CD4-positive, alpha-beta T cell (primary cell): ENCODE measurements around the gene GRIN3A. TPM values are rescaled to one million over a fixed set of nuclear protein-coding genes. Genes with fewer than 3 reads are reported as not detected.

Source experiments
- ATAC-seq: fragments of 200-7000 bp; cut with Tn5 transposase; one replicate; pipeline ENCODE4 v1.10.0; 2022; ENCODE audit warnings: mild to moderate bottlenecking; ENCODE audit not compliant: poor library complexity
- CTCF ChIA-PET: fragments of 350-600 bp; sonication (Branson Sonifier 250); formaldehyde crosslinking; loops from one replicate; lab custom pipeline; 2021; ENCODE audit warnings: antibody characterized with exemption, inconsistent platforms; lab: Charles Lee
- POLR2A ChIA-PET: fragments of 350-600 bp; sonication (Branson Sonifier 250); formaldehyde crosslinking; loops from one replicate; lab custom pipeline; 2021; ENCODE audit warnings: antibody characterized with exemption, inconsistent platforms; lab: Charles Lee
- DNase-seq, 14 experiments: peaks; one replicate each; pipeline ENCODE4 v3.0.0-alpha.2; 2013 to 2020; ENCODE audit warnings: mixed read lengths in 2 of 14
- H3K27ac ChIP-seq, 2 donors: one replicate each; pipeline versions ENCODE4 v1.5.1 to v1.7.0; 2013; ENCODE audit warnings: low read length in 2 of 2, low read depth in 1 of 2, mild to moderate bottlenecking in 1 of 2
- H3K27me3 ChIP-seq, 2 experiments: 1 replicate in 1 of 2; 2 replicates in 1 of 2; pipeline versions ENCODE4 v1.6.1 to v1.7.0; 2013; ENCODE audit warnings: low read length in 2 of 2, control low read depth in 1 of 2, mild to moderate bottlenecking in 1 of 2, moderate library complexity in 1 of 2; ENCODE audit not compliant: insufficient read depth in 2 of 2, control insufficient read depth in 1 of 2
- H3K36me3 ChIP-seq: one replicate; pipeline ENCODE4 v1.6.1; 2013; ENCODE audit warnings: low read length, control low read depth; ENCODE audit not compliant: insufficient read depth
- H3K4me1 ChIP-seq: one replicate; pipeline ENCODE4 v1.6.1; 2013; ENCODE audit warnings: low read length, control low read depth; ENCODE audit not compliant: insufficient read depth
- H3K4me3 ChIP-seq: one replicate; pipeline ENCODE4 v1.5.1; 2013; ENCODE audit warnings: mild to moderate bottlenecking, low read length, moderate library complexity
- H3K9me3 ChIP-seq, 2 experiments: 1 replicate in 1 of 2; 2 replicates in 1 of 2; pipeline versions ENCODE4 v1.6.1 to v1.7.0; 2013; ENCODE audit warnings: low read length in 2 of 2, mild to moderate bottlenecking in 2 of 2, control low read depth in 1 of 2, moderate library complexity in 1 of 2; ENCODE audit not compliant: control insufficient read depth in 1 of 2, insufficient read depth in 1 of 2
- H3K27ac Mint-ChIP-seq: one replicate; pipeline ENCODE4 v1.8.0; 2020; ENCODE audit warnings: mixed read lengths
- H3K27me3 Mint-ChIP-seq: one replicate; pipeline ENCODE4 v1.8.0; 2021; ENCODE audit warnings: mixed read lengths
- H3K36me3 Mint-ChIP-seq: one replicate; pipeline ENCODE4 v1.8.0; 2021; ENCODE audit warnings: low read depth, mixed read lengths
- H3K4me1 Mint-ChIP-seq: one replicate; pipeline ENCODE4 v1.8.0; 2021; ENCODE audit warnings: low read depth, mixed read lengths
- H3K4me3 Mint-ChIP-seq: one replicate; pipeline ENCODE4 v1.8.0; 2020; ENCODE audit warnings: mild to moderate bottlenecking, mixed read lengths
- H3K9me3 Mint-ChIP-seq: one replicate; pipeline ENCODE4 v1.8.0; 2020; ENCODE audit warnings: mixed read lengths
- intact Hi-C, 2 experiments: fragments of 100-400 bp; cut with DNase I in 1 of 2; cut with micrococcal nuclease in 1 of 2; formaldehyde crosslinking; loops; one replicate each; pipeline versions ENCODE4 v1.15.1 to v1.9.0; 2023 to 2025; cut with DNase I, micrococcal nuclease
- total RNA-seq, 174 experiments: library from RNA in 2 of 174; stranded (reverse) in 2 of 174; gene quantifications; one replicate each; pipeline ENCODE4 v1.2.3 and lab custom pipeline; 2021 to 2026
- TF ChIP-seq, protein P1 (sequence below): fragments of 200-600 bp; IDR thresholded peaks from one replicate; pipeline ENCODE4 v1.8.0; 2022; ENCODE audit warnings: antibody characterized with exemption, mild to moderate bottlenecking

The GRIN3A gene
- total RNA-seq, 2 experiments from 2014 or later = 0.03 TPM; not detected in 1

- no peaks in the 10 kb centered on the region for H3K9me3 ChIP-seq
- ChIA-PET POLR2A (interaction anchor here (0.9 to 2.6 kb wide), 2 partner anchors 41 to 176 kb away, joined by 4 to 13 read pairs; partner anchors contain the start of genes MRPL50, RNF20 and ZNF189), CTCF (no interaction called here)
- Mint-ChIP-seq H3K4me3 (no peak overlapping the region), H3K36me3 (no peaks in the 10 kb centered on the region), H3K4me1 (peaks cover 60% of the 10 kb centered on the region), H3K27ac (peak overlapping the region; percentile 91), H3K9me3 (no peaks in the 10 kb centered on the region), H3K27me3 (no peaks in the 10 kb centered on the region)
- TF ChIP-seq, protein P1, sequence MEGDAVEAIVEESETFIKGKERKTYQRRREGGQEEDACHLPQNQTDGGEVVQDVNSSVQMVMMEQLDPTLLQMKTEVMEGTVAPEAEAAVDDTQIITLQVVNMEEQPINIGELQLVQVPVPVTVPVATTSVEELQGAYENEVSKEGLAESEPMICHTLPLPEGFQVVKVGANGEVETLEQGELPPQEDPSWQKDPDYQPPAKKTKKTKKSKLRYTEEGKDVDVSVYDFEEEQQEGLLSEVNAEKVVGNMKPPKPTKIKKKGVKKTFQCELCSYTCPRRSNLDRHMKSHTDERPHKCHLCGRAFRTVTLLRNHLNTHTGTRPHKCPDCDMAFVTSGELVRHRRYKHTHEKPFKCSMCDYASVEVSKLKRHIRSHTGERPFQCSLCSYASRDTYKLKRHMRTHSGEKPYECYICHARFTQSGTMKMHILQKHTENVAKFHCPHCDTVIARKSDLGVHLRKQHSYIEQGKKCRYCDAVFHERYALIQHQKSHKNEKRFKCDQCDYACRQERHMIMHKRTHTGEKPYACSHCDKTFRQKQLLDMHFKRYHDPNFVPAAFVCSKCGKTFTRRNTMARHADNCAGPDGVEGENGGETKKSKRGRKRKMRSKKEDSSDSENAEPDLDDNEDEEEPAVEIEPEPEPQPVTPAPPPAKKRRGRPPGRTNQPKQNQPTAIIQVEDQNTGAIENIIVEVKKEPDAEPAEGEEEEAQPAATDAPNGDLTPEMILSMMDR = no peak
- ATAC-seq (no peak), DNase-seq (no peak)
- H3K4me1 ChIP-seq = peaks cover 36% of the 10 kb centered on the region
- intact Hi-C loops = no loop called here
- H3K27me3 ChIP-seq = no peaks in the 10 kb centered on the region
- no peak overlapping the region for H3K4me3 ChIP-seq
- H3K36me3 ChIP-seq = no peaks in the 10 kb centered on the region
- H3K27ac ChIP-seq = no peak overlapping the region
These were observed 163.6 kb downstream of the GRIN3A start for GRCh38 chr9:101574731-101575333.

GRCh38 chr9:101572316-101572715 lies 166.1 kb downstream of the GRIN3A start:
- ChIA-PET POLR2A (interaction anchor here (1.6 to 2.6 kb wide), 4 partner anchors 30 to 174 kb away, joined by 4 to 13 read pairs (median 6); partner anchors contain the start of genes MRPL50, RNF20 and ZNF189), CTCF (no interaction called here)
- intact Hi-C loops = no loop called here
- Histone ChIP-seq H3K9me3 (no peaks in the 10 kb centered on the region), H3K27me3 (no peaks in the 10 kb centered on the region), H3K27ac (peak overlapping the region in 1 of 2 donors; percentile 65), H3K36me3 (peaks cover 5% of the 10 kb centered on the region), H3K4me1 (peaks cover 41% of the 10 kb centered on the region), H3K4me3 (no peak overlapping the region)
- H3K9me3 Mint-ChIP-seq = no peaks in the 10 kb centered on the region
- peaks cover 3% of the 10 kb centered on the region for H3K36me3 Mint-ChIP-seq
- ATAC-seq (no peak), DNase-seq (peak in 2 of 14 experiments; percentile 21 to 30)
- H3K27me3 Mint-ChIP-seq = no peaks in the 10 kb centered on the region
- peaks cover 83% of the 10 kb centered on the region for H3K4me1 Mint-ChIP-seq
- TF ChIP-seq, protein P1 = no peak
- peak overlapping the region; percentile 91 for H3K27ac Mint-ChIP-seq
- peak overlapping the region; percentile 40 for H3K4me3 Mint-ChIP-seq

- H3K9me3 Mint-ChIP-seq = no peaks in the 10 kb centered on the region
- ChIA-PET POLR2A (interaction anchor here (1.7 to 2.1 kb wide), 2 partner anchors 38 to 172 kb away, joined by 8 to 9 read pairs; partner anchors contain the start of genes MRPL50, RNF20 and ZNF189), CTCF (no interaction called here)
- intact Hi-C loops = no loop called here
- H3K4me1 ChIP-seq = peaks cover 41% of the 10 kb centered on the region
- TF ChIP-seq, protein P1 = no peak
- peaks cover 89% of the 10 kb centered on the region for H3K4me1 Mint-ChIP-seq
- no peaks in the 10 kb centered on the region for H3K27me3 ChIP-seq
- H3K27me3 Mint-ChIP-seq = no peaks in the 10 kb centered on the region
- H3K36me3 ChIP-seq = peaks cover 5% of the 10 kb centered on the region
- H3K27ac Mint-ChIP-seq = peak overlapping the region; percentile 91
- H3K36me3 Mint-ChIP-seq = peaks cover 14% of the 10 kb centered on the region
- ATAC-seq (no peak), DNase-seq (no peak)
- H3K27ac ChIP-seq = peak overlapping the region; percentile 44 to 65
- peak overlapping the region; percentile 38 for H3K4me3 Mint-ChIP-seq
- no peaks in the 10 kb centered on the region for H3K9me3 ChIP-seq
- no peak overlapping the region for H3K4me3 ChIP-seq
These were observed 167.3 kb downstream of the GRIN3A start for GRCh38 chr9:101571114-101571513.
